HG02840 (cell line): ENCODE data around the gene SORBS1.

Source experiments
- ATAC-seq: cut with Tn5 transposase; IDR thresholded peaks from one replicate; pipeline ENCODE4 v1.9.1; 2021; ENCODE audit warnings: mild to moderate bottlenecking, moderate library complexity, moderate number of reproducible peaks; ENCODE audit not compliant: unreplicated experiment, low FRiP score

Gene SORBS1

DNA sequence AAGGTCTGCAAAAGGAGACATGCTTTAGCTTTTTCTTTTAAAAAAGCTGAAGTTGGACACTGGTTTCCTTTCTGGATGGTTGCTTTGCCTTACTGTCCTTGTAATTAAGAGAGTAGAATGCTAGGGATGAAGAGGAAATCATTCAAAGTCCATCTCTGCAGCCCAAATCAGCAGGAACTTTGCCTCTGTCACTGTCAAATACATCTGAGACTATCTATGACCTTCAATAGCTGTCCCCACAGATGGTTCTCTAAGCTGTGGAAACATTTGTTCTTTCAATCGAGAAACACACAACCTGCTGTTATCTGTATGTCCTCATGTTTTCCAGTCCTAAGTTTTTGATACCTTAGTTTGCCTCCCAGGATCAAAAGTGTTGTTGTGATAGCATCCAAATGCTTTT is 117.5 kb downstream of the SORBS1 start:
- ATAC-seq = no peak

GRCh38 chr10:95442341-95442740 is 118.8 kb downstream of the SORBS1 start:
- no peak for ATAC-seq

DNA sequence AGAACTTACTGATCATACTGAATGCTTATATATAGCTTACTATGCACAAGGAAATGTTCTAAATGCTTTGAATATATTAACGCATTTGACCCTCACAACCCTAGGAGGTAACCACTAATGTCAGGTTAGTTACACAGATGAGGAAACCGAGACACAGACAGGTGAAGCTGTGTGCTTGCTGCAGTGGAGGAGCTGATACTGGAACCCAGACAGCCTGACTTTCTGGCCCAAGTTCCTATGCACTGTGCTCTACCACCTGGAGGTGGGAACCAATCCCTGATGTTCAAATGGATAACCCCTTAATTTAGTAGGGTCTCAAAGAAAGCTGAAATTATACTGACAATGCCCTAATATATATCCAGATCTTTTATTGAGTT is 119.6 kb downstream of the SORBS1 start:
- no peak for ATAC-seq

DNA sequence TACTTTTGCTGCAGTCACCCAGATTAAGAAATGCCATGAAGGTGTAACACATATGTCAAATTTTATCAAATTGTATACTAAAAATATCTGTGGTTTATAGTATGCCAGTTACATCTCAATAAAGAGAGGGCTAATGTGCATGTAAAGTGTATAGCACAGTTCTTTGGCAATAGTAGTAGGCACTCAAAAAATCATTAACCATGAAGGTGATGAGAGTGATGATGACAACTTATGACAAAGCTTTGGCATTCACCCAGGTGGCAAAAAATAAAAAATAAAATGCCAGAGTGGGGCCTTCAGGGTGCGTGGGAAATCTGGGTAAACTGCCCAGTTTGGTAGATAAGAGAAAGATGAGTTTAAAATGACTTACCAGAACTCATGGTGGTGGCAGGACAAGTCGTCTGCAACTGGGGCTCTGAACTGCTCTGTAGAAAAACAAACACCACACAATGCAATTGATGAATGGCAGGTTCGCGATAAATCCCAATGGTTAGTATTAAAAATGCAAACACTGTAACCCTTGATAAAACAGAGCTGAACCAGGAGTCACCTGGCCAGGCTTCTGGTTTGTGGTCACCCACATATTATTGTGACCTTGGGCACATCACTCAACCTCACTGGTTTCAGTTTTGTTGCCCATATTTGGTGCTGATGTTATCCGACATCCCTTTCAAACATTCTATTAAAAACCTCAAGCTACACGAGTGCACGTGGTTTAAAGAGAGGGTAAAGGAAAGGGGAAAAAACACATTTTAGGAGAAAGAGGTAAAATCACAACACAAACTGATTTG is 120.2 kb downstream of the SORBS1 start:
- ATAC-seq = no peak

DNA sequence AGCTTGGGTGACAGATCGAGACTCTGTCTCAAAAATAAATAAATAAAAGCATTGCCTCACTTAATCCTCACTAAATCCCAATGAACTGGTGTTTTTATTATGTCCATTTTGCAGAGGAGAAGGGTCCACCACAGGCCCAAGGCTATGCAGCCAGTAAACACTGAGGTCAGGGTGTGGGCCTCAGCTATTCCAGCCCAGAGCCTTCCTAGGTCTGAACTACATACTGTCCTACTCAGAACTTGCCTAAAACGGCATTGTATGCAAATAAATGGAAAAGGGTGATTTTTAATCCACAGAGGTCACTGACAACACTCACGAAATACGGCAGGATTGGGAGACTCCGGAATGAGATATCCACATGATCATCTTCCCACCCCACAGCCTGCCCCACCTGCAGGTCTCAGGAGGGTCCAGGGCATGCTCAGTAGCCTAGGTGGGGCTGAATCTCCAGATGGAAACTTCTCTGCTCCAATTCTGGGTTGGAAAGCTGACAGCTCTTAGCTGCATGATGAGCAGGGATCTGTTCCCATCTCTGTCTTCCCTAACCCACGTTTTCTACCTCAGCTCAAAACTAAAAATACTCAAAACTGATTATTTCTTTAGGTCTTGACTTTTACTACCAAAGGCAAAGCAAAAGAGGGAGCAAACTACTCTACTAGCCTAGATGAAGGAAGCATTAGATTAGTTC is 121.0 kb downstream of the SORBS1 start:
- no peak for ATAC-seq

GRCh38 chr10:95438781-95439180 is 122.4 kb downstream of the SORBS1 start:
- ATAC-seq = no peak

GRCh38 chr10:95437669-95438068 is 123.5 kb downstream of the SORBS1 start:
- ATAC-seq = no peak

GRCh38 chr10:95435548-95436279 is 125.5 kb downstream of the SORBS1 start:
- ATAC-seq = no peak

DNA sequence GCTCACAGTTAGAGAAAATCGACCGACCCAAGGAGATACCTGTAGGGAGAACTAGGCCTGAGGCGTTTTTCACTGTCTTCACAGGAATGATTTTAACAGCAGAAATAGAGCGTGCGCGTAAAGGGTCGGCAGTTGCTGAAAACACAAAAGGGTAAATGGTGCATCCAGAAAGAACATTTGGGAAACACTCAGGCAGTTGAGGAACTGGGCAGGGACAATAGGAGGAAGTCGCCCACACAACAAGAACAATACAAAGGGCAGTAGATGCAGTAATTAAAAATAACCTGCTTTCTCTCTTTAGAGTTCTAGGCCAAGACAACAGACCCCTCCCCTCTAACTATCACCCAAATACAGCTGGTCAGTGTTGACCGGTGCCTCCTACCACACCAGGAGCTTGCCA is 126.6 kb downstream of the SORBS1 start:
- no peak for ATAC-seq

DNA sequence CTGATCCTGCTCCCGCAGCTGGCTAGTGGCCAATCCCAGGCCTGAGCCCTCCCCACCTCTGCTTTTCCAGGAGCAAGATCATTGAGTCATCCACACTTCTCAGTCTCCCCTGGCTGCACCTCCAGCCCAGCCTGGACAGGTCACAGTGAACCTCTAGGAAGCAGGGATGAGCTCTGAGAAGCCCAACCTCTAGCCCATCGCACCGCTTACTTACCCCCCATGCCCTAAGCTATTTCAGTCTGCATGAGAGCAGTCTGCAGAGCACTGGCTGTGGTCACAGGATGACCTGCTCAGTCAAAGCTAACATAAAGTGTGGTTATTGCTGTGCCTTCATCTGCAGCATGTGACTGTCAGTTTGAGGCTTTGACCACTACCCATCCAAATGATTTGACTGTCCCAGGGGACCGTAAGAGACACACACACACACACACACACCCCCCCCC is 129.2 kb downstream of the SORBS1 start:
- ATAC-seq = no peak

DNA sequence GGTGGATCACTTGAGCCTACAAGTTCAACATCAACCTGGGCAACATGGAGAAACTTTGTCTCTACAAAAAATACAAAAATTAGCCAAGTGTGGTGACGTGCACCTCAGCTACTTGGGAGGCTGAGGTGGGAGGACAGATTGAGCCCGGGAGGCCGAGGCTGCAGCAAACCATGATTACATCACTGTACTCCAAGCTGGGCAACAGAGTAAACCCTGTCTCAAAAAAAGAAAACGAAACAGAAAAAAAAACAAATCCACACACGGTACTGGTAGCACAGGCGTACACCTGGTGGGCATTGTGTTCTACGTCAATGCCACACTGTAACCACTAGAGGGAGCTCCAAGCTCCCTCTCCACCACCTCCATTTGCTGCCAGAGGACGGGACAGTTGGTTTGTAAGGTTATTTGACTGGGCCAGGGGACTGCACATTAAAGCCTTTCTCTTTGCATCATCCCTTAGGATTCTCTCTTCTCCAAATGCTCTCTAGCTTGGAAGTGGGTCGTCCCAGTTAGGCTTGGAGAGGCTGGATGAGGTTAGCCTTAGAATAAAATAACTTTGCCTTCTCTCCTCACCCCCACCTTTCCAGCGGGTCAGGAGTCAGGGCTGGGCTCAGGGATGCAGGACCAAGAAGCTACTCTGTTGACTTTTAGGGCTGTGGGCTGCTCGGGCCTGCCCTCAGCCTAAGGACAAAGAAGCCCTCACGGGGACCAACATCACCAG is 130.8 kb downstream of the SORBS1 start:
- peak; percentile 79 for ATAC-seq

DNA sequence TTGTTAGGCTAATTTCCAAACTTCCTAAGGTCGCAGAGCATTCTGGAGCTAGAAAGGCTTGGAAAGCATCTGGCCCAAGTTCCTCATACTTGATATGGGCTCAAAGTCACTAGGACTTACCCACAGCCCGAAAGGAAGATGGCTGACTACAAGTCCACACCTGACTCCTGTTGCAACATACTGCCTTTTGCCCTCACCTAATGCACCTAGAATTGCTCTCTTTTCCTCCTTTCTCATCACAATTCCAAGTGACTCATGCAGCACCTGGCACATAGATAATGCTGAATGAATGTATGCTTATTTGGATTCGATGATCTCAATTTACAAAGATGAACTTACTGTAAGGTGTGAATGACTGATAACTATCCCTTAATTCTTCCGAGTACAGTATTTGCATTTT is 131.5 kb downstream of the SORBS1 start:
- ATAC-seq = no peak

- ATAC-seq = no peak
Observed at GRCh38 chr10:95428701-95429100, 132.5 kb downstream of the SORBS1 start.

- no peak for ATAC-seq
Observed at GRCh38 chr10:95426482-95426881, 134.7 kb downstream of the SORBS1 start.

DNA sequence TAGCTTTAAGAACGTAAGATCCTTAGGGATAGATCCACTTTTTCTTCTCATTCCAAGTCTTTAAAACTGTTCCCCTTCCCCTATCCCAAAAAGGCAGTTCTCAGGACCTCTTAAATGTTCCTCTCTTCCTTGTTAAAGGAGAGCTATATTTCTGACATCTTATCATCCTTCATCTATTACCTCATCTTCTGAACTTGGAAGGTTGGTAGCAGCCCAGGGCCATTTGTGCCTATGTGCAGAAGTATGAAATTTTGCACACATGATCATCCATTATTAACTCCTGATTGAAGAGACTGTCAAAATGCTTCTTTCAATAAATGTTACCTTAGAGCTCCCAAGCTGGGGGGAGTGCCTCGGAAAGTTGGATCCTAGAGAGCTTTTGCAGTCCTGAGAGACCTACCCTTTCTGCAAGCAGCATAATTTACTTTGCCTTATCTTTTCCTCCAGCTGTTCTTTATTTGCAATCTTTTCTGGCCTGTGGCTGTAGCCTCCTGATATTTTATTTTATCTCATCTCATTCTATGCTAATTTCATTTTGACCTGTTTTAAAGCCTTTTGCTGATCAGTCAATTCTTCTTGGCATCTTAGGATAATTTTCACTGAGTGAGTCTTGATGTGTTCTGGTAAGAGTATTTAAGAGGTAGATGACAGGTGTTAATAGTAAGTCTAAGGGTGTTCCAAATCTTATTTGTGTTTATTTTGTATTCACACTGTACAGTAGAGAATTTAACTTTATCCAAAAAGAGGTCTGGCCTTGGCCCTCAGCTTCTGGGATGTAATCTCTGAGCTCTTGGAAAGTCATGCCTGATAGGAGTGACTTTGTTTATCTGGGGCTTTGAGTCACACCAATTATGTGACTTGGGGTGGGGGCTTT is 135.3 kb downstream of the SORBS1 start:
- no peak for ATAC-seq

GRCh38 chr10:95423164-95424005 is 137.8 kb downstream of the SORBS1 start:
- no peak for ATAC-seq

- no peak for ATAC-seq
Observed at GRCh38 chr10:95422233-95422632, 138.9 kb downstream of the SORBS1 start.

GRCh38 chr10:95421782-95422181 is 139.4 kb downstream of the SORBS1 start:
- no peak for ATAC-seq

DNA sequence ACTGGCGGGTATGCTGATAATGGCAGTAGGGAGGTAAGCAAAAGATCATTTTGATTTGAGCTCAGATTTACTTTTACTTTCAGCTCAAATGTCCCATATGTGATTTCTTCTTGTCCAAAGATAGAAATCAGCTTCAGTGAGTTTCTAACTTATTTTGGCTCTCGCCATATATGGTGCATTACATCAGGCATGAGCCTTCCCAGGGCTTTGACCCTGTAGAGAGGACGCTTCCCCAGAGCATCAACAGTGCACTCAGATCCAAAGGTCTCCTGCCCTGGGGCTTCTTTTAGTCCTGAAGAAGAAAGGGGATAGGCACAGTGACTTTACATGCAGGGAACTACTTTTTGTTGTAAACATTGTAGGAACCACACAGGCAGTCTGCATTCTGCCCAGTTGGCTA is 141.8 kb downstream of the SORBS1 start:
- no peak for ATAC-seq
